NCI-H2196 treated with DMSO at 0.1 percent for 48 hours (cell line): Measurements from ENCODE around the gene VPS41.

Experiments used
- DNase-seq: peaks from one replicate; lab custom pipeline; 2025; ENCODE audit not compliant: unreplicated experiment; lab: John Stamatoyannopoulos, UW

VPS41 gene

GRCh38 chr7:38907066-38907465, 1.9 kb downstream of the VPS41 start:
- DNase-seq, result no peak

- DNase-seq, result no peak
Observed at GRCh38 chr7:38905056-38905759, 3.8 kb downstream of the VPS41 start.

- DNase-seq, result no peak
Observed at GRCh38 chr7:38903057-38903456, 5.9 kb downstream of the VPS41 start.

- DNase-seq, result no peak
Observed at GRCh38 chr7:38902449-38902848, 6.5 kb downstream of the VPS41 start.

- DNase-seq, result no peak
Observed at GRCh38 chr7:38893061-38893460, 15.9 kb downstream of the VPS41 start.

- DNase-seq, result no peak
Observed at GRCh38 chr7:38890597-38890996, 18.4 kb downstream of the VPS41 start.

- no peak for DNase-seq
Observed at GRCh38 chr7:38889872-38890432, 19.0 kb downstream of the VPS41 start.

GRCh38 chr7:38889079-38889478, 19.9 kb downstream of the VPS41 start:
- DNase-seq, result no peak

GRCh38 chr7:38886265-38886664, 22.7 kb downstream of the VPS41 start:
- no peak for DNase-seq

GRCh38 chr7:38883706-38884105, 25.3 kb downstream of the VPS41 start:
- no peak for DNase-seq

GRCh38 chr7:38881947-38882684, 26.9 kb downstream of the VPS41 start:
- DNase-seq, result no peak

GRCh38 chr7:38881015-38881414, 28.0 kb downstream of the VPS41 start:
- DNase-seq, result no peak

GRCh38 chr7:38880454-38880853, 28.5 kb downstream of the VPS41 start:
- DNase-seq, result no peak

GRCh38 chr7:38880035-38880434, 29.0 kb downstream of the VPS41 start:
- no peak for DNase-seq

- DNase-seq, result no peak
Observed at GRCh38 chr7:38878694-38879457, 30.1 kb downstream of the VPS41 start.

GRCh38 chr7:38873433-38873832, 35.6 kb downstream of the VPS41 start:
- DNase-seq, result no peak

- no peak for DNase-seq
Observed at GRCh38 chr7:38872202-38872601, 36.8 kb downstream of the VPS41 start.

GRCh38 chr7:38870147-38870546, 38.8 kb downstream of the VPS41 start:
- DNase-seq, result no peak

GRCh38 chr7:38863601-38864291, 45.2 kb downstream of the VPS41 start:
- DNase-seq, result no peak

GRCh38 chr7:38862666-38863065, 46.3 kb downstream of the VPS41 start:
- DNase-seq, result no peak
